NT2/D1 (cell line): ENCODE results near the gene NEO1.

Source experiments
- SUZ12 ChIP-seq: IDR thresholded peaks from 2 replicates; pipeline ENCODE4 v1.6.1; 2011; ENCODE audit not compliant: insufficient read length, insufficient read depth; ENCODE audit errors: extremely low read depth
- YY1 ChIP-seq: IDR thresholded peaks from 2 replicates; pipeline ENCODE4 v1.6.1; 2011; ENCODE audit not compliant: insufficient read length, insufficient read depth
- ZNF274 ChIP-seq: IDR thresholded peaks from 2 replicates; pipeline ENCODE4 v1.6.1; 2011; ENCODE audit warnings: mild to moderate bottlenecking, low read depth, low read length

DNA sequence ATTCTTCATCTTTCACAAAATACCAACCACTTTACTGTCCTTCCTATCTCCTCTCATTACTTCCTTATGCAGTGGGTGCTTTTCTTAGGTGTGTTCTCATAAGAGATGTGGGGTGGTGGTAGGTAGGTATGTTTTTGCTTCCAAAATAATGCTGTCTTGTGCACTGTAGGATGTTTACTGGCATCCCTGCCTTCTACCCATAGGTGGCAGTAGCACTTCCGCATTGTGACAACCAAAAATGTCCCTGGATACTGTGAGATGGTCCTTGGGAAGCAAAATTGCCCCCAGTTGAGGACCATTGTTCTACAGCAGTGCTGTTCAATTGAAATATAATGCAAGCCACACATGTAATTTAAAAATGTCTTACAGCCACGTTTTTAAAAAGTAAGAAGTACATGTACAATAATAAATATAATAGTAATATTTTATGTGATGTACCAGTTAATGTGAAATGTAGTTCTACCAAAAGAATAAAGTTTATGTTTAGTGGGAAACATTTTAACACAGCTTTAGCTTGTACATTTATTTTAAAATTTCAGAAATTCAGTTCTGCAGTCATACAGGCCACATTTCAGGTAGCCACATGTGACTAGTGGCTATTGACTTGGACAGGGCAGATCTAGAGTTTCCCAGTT lies 75.2 kb downstream of the NEO1 start:
- TF ChIP-seq YY1 (no peak), ZNF274 (no peak), SUZ12 (no peak)
